ENCODE data around the gene MYO5B.

GRCh38 chr18:50199921-50200320, 5.0 kb upstream of the MYO5B start:
- TF ChIP-seq, protein P1, sequence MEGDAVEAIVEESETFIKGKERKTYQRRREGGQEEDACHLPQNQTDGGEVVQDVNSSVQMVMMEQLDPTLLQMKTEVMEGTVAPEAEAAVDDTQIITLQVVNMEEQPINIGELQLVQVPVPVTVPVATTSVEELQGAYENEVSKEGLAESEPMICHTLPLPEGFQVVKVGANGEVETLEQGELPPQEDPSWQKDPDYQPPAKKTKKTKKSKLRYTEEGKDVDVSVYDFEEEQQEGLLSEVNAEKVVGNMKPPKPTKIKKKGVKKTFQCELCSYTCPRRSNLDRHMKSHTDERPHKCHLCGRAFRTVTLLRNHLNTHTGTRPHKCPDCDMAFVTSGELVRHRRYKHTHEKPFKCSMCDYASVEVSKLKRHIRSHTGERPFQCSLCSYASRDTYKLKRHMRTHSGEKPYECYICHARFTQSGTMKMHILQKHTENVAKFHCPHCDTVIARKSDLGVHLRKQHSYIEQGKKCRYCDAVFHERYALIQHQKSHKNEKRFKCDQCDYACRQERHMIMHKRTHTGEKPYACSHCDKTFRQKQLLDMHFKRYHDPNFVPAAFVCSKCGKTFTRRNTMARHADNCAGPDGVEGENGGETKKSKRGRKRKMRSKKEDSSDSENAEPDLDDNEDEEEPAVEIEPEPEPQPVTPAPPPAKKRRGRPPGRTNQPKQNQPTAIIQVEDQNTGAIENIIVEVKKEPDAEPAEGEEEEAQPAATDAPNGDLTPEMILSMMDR (IDR thresholded peaks at IDR 0.05), result no peak
- TF ChIP-seq EZH2 (IDR thresholded peaks at IDR 0.05), result no peak
- no peak for TF ChIP-seq EZH2phosphoT487 (IDR thresholded peaks at IDR 0.05)
